NCI-H2029 treated with DMSO at 0.1 percent for 48 hours (cell line): ENCODE measurements around the gene CD74.
"Not testable (repeated sequence)": the region's sequence is repeated elsewhere in the genome, so short reads cannot be mapped to it uniquely, and the experiment has no call there.

Source experiments
- DNase-seq: peaks from one replicate; lab custom pipeline; 2025; lab: John Stamatoyannopoulos, UW

Gene CD74

GRCh38 chr5:150441813-150442698 lies 29.3 kb upstream of the CD74 start:
- DNase-seq = no peak

GRCh38 chr5:150440948-150441812 lies 28.5 kb upstream of the CD74 start:
- DNase-seq = no peak

- no peak for DNase-seq
These were observed 26.3 kb upstream of the CD74 start for GRCh38 chr5:150438873-150439546.

- peak; percentile 82 for DNase-seq
These were observed 23.5 kb upstream of the CD74 start for GRCh38 chr5:150436141-150436680.

GRCh38 chr5:150434464-150434863 lies 21.8 kb upstream of the CD74 start:
- DNase-seq = no peak

- no peak for DNase-seq
These were observed 18.9 kb upstream of the CD74 start for GRCh38 chr5:150431574-150431973.

GRCh38 chr5:150431048-150431447 lies 18.3 kb upstream of the CD74 start:
- no peak for DNase-seq

- no peak for DNase-seq
These were observed 16.7 kb upstream of the CD74 start for GRCh38 chr5:150429410-150429873.

- DNase-seq = no peak
These were observed 16.3 kb upstream of the CD74 start for GRCh38 chr5:150428978-150429377.

GRCh38 chr5:150428106-150428876 lies 15.6 kb upstream of the CD74 start:
- no peak for DNase-seq

GRCh38 chr5:150426165-150426564 lies 13.5 kb upstream of the CD74 start:
- DNase-seq = not testable (repeated sequence)

GRCh38 chr5:150422758-150423157 lies 10.0 kb upstream of the CD74 start:
- no peak for DNase-seq

- DNase-seq = no peak
These were observed 9.4 kb upstream of the CD74 start for GRCh38 chr5:150422075-150422474.

- no peak for DNase-seq
These were observed 7.0 kb upstream of the CD74 start for GRCh38 chr5:150419630-150420270.

GRCh38 chr5:150413902-150414790 lies 1.4 kb upstream of the CD74 start:
- not testable (repeated sequence) for DNase-seq

- DNase-seq = no peak
These were observed 629 bp upstream of the CD74 start for GRCh38 chr5:150413176-150413901.

- no peak for DNase-seq
These were observed 1.3 kb downstream of the CD74 start for GRCh38 chr5:150411245-150411979.
